ENCODE results near the gene CACNB4.

Gene CACNB4

GRCh38 chr2:152086231-152086630 lies 12.6 kb downstream of the CACNB4 start:
- DNase-seq: no peak

GRCh38 chr2:152084076-152084475 lies 14.8 kb downstream of the CACNB4 start:
- no peak for DNase-seq

DNA sequence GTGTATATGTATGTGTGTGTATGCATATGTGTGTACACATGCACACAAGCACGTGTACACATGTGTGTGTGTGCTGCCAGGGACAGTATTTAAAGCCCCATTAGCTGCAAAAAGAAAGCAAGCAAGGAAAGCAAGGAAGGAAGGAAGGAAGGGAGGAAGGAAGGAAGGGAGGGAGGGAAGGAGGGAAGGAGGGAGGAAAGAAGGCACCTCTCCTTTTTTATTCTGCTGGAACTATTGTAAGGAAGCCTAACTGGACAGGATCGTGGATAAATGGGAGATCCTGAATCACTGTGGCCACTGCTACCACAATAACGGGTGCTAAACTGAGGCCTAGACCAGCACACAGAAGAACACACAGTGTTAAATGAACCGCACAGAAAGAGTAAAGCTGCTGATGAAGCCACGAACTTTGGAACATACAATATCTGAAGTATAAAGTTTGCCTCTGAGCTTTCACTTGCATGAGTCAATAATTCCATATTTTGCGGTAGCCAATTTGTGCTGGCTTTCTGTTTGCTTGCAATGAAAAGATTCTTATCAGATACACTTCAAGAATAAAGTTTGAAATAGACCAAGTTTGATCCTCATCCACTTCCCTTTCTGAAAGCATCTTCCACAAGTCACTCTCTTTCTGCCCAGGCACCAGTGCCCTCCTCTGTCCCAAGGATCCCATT lies 15.5 kb downstream of the CACNB4 start:
- no peak for DNase-seq

DNA sequence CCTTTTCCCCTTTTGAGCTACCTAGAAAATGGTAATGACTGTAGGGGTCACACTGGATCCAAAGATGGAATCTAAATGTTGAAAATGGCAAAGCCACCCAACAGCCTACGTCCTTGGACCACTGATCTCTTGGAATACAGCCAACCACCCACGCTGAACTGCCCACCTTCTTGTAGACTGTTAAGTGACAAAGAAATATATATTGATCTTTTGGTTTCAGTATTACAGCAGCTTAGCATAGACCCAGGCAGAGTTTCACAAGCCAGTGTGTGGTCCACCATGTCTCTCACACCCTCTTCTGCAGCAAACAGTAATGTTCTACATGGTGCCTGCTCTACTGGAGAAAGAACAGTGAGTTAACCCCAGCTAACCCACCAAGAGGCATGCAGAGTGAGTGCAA lies 20.2 kb downstream of the CACNB4 start:
- no peak for DNase-seq

GRCh38 chr2:152078023-152078422 lies 20.8 kb downstream of the CACNB4 start:
- DNase-seq: no peak

GRCh38 chr2:152075461-152076050 lies 23.3 kb downstream of the CACNB4 start:
- no peak for DNase-seq

DNA sequence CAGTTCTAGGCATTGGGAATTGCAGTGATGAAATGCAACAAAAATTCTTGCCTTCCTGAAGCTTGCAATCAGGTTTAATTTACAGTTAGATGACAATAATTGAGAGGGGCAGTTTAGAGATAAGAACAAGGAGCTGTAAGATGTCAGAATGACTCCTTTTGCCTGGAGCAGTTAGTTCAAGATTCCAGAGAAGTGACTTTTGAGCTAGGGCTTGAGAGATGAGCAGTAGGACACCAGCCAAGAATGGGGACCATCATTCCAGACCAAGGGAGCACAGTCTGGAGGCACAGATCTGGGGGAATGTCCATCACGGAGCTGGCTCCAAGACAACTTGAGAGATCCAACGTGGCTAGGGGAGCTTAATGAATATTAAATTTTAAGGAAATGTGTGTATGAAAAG lies 26.8 kb downstream of the CACNB4 start:
- DNase-seq: no peak

DNA sequence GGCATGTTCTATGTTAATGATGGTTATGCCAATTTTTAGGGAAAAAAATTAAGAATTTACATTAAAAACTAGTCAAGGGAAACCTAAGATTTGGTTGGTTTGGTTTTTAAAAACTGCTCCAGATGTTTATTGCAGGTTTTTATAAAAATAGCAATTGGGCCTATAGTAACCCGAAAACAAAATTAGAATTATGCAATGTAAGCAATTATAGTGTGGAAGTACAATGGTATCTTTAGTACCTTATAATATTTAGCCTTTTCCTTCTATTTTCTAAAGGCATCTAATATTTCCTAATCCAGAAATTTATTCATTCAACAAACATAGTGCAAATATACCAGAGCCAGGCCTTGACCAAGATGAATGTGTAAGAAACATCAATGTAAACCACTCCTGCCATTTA lies 27.3 kb downstream of the CACNB4 start:
- no peak for DNase-seq

- DNase-seq: no peak
Observed at GRCh38 chr2:152071092-152071491, 27.8 kb downstream of the CACNB4 start.

DNA sequence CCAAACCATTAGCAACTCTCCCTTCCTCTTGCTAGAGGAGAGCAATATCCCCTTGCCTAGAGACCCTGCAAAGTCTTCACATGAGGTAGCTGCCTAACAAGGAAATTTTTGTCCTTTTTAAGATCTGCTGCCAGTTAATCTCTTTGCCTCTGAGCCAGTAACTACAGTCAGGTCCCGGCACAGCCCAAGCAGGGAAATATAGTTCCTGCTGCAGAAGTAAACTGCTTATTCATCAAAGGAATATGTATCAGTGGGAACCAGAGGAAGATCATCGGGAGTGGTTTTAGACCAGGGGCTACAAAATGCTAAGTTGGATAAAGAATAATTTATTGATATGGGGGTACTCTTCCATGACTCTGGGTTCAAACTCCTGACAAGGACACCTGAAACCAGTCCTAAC lies 30.6 kb downstream of the CACNB4 start:
- DNase-seq: no peak

GRCh38 chr2:152067823-152068222 lies 31.0 kb downstream of the CACNB4 start:
- no peak for DNase-seq

DNA sequence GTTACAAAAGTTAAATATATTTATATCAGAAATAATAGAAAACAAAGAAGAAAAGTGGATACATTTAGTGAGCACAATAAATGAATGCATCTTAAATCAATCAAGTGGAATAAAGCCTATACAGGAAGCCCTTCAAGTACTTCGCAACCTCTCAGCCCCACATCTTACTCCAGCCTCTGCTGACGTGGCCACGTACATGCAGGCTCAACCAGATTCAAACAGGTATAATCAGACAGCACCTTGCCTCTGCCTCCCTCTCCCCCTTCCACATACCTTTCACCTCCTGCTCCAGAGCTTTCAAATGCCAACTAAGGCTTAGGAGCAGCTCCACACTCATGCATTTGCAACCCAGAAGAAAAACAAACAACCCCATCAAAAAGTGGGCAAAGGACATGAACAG lies 32.9 kb downstream of the CACNB4 start:
- no peak for DNase-seq

- DNase-seq: no peak
Observed at GRCh38 chr2:152064001-152064400, 34.8 kb downstream of the CACNB4 start.

DNA sequence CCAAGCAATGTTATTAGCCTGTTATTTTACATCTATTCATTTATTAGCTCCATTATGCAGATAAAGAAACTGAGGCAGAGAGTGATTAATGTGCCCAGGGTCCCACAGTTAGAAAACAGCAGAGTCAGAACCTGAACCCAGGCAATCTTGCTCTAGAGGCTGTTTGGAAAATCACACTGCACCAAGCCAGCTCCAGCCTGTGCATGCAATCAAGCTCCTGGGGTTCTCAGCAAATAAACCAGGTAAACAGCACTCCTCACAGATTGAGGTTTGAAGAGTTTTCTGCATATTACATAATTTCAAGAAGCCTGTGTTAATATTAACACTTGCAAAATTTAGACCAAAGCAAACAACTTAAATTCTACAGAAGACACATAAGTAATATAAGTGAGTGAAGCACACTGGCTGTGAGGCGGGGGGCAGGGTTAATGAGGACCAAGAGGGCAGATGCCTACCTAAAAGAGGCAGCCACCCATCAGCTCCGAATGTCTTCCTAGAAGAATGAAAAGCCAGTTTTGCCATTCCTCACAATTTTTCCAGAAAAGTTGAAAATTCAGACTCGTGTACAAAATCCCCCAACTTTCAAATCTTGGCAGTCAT lies 35.4 kb downstream of the CACNB4 start:
- DNase-seq: no peak

GRCh38 chr2:152062125-152063091 lies 36.4 kb downstream of the CACNB4 start:
- no peak for DNase-seq

DNA sequence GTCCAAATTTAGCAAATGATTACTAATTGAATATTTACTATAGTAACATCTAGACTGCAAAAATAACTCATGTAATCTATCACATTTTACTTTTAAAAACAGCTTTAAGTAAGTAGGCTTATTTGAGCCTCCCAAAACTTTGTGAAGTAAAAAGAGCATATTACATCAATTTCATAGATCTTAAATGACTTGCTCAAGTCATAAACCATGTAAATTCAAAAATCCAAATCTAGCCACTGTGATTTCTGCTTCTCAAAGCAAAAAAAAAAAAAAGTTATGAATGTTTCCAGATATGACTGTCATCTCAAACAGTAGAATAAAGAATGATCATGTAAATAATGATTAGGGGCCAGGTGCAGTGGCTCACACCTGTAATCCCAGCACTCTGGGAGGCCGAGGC lies 37.5 kb downstream of the CACNB4 start:
- DNase-seq: no peak

DNA sequence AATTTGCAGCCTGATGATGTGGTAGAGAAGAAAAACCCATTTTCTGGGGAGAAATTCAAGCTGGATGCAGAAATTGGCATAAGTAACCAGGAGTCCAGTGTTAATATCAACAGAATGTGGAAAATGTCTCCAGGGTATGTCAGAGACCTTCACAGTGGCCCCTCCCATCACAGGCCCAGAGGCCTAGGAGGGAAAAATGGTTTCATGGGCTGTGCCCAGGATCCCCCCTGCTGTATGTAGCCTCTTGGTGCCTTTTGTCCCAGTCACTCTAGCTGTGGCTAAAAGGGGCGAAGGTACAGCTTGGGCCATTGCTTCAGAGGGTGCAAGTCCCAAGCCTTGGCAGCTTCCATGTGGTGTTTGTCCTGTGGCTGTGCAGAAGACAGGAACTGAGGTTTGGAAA lies 40.2 kb downstream of the CACNB4 start:
- DNase-seq: no peak

- DNase-seq: no peak
Observed at GRCh38 chr2:152056418-152056817, 42.4 kb downstream of the CACNB4 start.

GRCh38 chr2:152055366-152056108 lies 43.3 kb downstream of the CACNB4 start:
- no peak for DNase-seq

DNA sequence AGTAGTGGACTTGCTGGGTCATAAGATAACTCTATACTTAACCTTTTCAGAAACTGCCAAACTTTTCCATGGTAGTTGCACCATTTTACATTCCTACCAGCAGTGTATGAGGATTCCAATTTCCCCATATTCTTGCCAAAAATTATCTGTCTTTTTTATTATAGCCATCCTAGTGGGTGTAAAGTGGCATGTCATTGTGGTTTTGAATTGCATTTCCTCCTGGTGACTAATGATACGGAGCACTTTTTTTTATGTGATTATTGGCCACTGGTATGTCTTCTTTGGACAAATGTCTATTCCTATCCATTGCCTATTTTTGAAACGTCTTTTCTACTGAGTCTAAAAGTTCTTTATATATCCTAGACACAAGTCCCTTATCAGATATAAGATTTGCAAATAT lies 44.3 kb downstream of the CACNB4 start:
- DNase-seq: no peak

DNA sequence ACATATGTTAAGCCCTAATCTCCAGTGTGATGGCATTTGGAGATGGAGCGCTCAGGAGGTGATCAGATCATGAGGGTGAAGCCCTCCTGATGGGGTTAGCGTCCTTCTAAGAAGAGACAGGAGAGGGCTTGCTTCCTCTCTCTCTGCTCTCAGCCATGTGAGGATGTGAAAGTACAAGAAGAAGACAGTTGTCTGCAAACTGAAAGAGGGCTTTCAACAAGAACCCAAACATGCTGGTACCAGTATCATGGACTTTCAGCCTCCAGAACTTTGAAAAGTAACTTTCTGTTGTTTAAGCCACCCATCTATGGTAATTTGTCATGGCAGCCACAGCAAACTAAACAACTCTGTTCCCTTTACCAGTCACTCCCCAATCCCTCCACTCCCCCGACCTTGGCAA lies 47.4 kb downstream of the CACNB4 start:
- DNase-seq: no peak

- DNase-seq: no peak
Observed at GRCh38 chr2:152050915-152051314, 47.9 kb downstream of the CACNB4 start.

DNA sequence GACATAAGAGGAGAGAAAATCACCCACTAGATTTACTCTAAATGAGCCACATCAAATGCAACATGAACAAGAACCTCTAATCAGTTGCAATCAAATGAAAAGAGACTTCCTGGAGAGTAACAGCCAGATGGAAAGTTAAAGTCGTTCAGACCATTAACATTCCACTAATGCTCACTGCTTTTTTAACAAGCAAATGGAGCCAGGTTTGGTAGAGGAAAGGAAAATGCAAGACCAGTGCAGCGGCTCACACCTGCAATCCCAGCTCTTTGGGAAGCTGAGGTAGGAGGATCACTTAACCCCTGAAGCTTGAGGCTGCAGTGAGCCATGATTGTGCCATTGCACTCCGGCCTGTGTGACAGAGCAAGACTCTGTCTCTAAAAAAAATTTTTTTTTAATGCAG lies 48.5 kb downstream of the CACNB4 start:
- no peak for DNase-seq
